Neural cell (in vitro differentiated cells): Measurements from ENCODE around the gene ADAMTS17. TPM values are rescaled to one million over a fixed set of nuclear protein-coding genes. Genes with fewer than 3 reads are reported as not detected.
"Not testable (repeated sequence)": the region's sequence is repeated elsewhere in the genome, so short reads cannot be mapped to it uniquely, and the experiment has no call there.

ENCODE experiments used
- H2AFZ ChIP-seq: fragments of 200-600, 300-800 bp; sonication (generic), shearing (Covaris generic); 2 replicates; pipeline ENCODE4 v1.6.0; 2014; ENCODE audit warnings: low read depth, mild to moderate bottlenecking, antibody characterized with exemption, low read length, moderate library complexity
- H3F3A ChIP-seq: fragments of 200-600 bp; shearing (Covaris generic); 2 replicates; pipeline ENCODE4 v1.6.1; 2016; ENCODE audit warnings: mild to moderate bottlenecking, moderate library complexity, mixed read lengths, antibody characterized with exemption, low read length; ENCODE audit not compliant: insufficient read depth, poor library complexity, severe bottlenecking
- H3K27ac ChIP-seq: fragments of 200-600, 300-800 bp; sonication (generic), shearing (Covaris generic); 2 replicates; pipeline ENCODE4 v1.5.1; 2014; ENCODE audit warnings: mild to moderate bottlenecking, low read length, moderate library complexity
- H3K27me3 ChIP-seq: fragments of 300-800, 200-600 bp; sonication (generic), shearing (Covaris generic); 2 replicates; pipeline ENCODE4 v1.6.0; 2014; ENCODE audit warnings: mild to moderate bottlenecking, low read depth, low read length, moderate library complexity; ENCODE audit not compliant: insufficient read depth
- H3K36me3 ChIP-seq: fragments of 300-800, 200-600 bp; sonication (generic), shearing (Covaris generic); 2 replicates; pipeline ENCODE4 v1.5.1; 2014; ENCODE audit warnings: mild to moderate bottlenecking, antibody characterized with exemption, low read length, moderate library complexity; ENCODE audit not compliant: insufficient read depth
- H3K4me2 ChIP-seq: fragments of 300-800, 200-600 bp; sonication (generic), shearing (Covaris generic); 2 replicates; pipeline ENCODE4 v1.6.0; 2014; ENCODE audit warnings: mild to moderate bottlenecking, low read length
- H3K4me3 ChIP-seq: fragments of 300-800, 200-600 bp; sonication (generic), shearing (Covaris generic); 2 replicates; pipeline ENCODE4 v1.5.1; 2014; ENCODE audit warnings: mild to moderate bottlenecking, low read length, moderate library complexity
- H3K79me2 ChIP-seq: fragments of 200-600 bp; shearing (Covaris generic); replicated peaks from 2 replicates; pipeline ENCODE4 v1.6.0; 2014; ENCODE audit warnings: mild to moderate bottlenecking, low read length, moderate library complexity; ENCODE audit not compliant: insufficient read depth
- H3K9ac ChIP-seq: fragments of 300-800, 200-600 bp; sonication (generic), shearing (Covaris generic); 2 replicates; pipeline ENCODE4 v1.6.1; 2016; ENCODE audit warnings: mild to moderate bottlenecking, low read length, mixed read lengths
- H3K9me2 ChIP-seq: fragments of 200-600 bp; shearing (Covaris generic); 2 replicates; pipeline ENCODE4 v1.6.1; 2016; ENCODE audit warnings: mild to moderate bottlenecking, low read length, mixed read lengths; ENCODE audit not compliant: insufficient read depth
- H3K9me3 ChIP-seq: fragments of 200-600, 300-800 bp; sonication (generic), shearing (Covaris generic); 2 replicates; pipeline ENCODE4 v1.6.1; 2016; ENCODE audit warnings: mild to moderate bottlenecking, mixed run types, low read length, moderate library complexity, mixed read lengths
- H4K20me1 ChIP-seq: fragments of 200-600 bp; shearing (Covaris generic); 2 replicates; pipeline ENCODE4 v1.6.1; 2016; ENCODE audit warnings: mild to moderate bottlenecking, mixed run types; ENCODE audit not compliant: insufficient read depth
- EP300 ChIP-seq: fragments of 450-650 bp; conservative IDR thresholded peaks from 2 replicates; pipeline ENCODE4 v1.6.1; 2014; ENCODE audit warnings: antibody characterized with exemption, mild to moderate bottlenecking, moderate library complexity; ENCODE audit not compliant: poor library complexity, severe bottlenecking
- EZH2 ChIP-seq: fragments of 200-600, 300-800 bp; shearing (Covaris generic), sonication (generic); IDR thresholded peaks from 2 replicates; pipeline ENCODE4 v1.6.1; 2014; ENCODE audit warnings: antibody characterized with exemption, low read length, borderline replicate concordance, mild to moderate bottlenecking; ENCODE audit not compliant: insufficient read depth, poor library complexity, severe bottlenecking
- MXI1 ChIP-seq: fragments of 450-650 bp; conservative IDR thresholded peaks from 2 replicates; pipeline ENCODE4 v1.6.1; 2014; ENCODE audit warnings: antibody characterized with exemption, mild to moderate bottlenecking; ENCODE audit not compliant: poor library complexity, severe bottlenecking
- POLR2AphosphoS5 ChIP-seq: IDR thresholded peaks from 2 replicates; pipeline ENCODE4 v1.6.1; 2012
- RAD21 ChIP-seq: fragments of 450-650 bp; conservative IDR thresholded peaks from 2 replicates; pipeline ENCODE4 v1.6.1; 2014; ENCODE audit warnings: antibody characterized with exemption, mild to moderate bottlenecking, moderate library complexity
- SMC3 ChIP-seq: fragments of 450-650 bp; conservative IDR thresholded peaks from 2 replicates; pipeline ENCODE4 v1.6.1; 2014; ENCODE audit warnings: antibody characterized with exemption, mild to moderate bottlenecking, moderate library complexity; ENCODE audit not compliant: poor library complexity
- TAF1 ChIP-seq: IDR thresholded peaks from 2 replicates; pipeline ENCODE4 v1.6.1; 2012; ENCODE audit warnings: low read depth
- polyA plus RNA-seq: library from polyadenylated mRNA; depleted of rRNA; stranded (reverse); fragments of >200 nt; gene quantifications from 2 replicates; pipeline ENCODE4 v1.2.3, GENCODE V29; 2014
- TF ChIP-seq, protein P1 (sequence below): IDR thresholded peaks from 2 replicates; pipeline ENCODE4 v1.6.1; 2012; ENCODE audit warnings: borderline replicate concordance
- TF ChIP-seq, protein P2 (sequence below): fragments of 450-650 bp; IDR thresholded peaks from 2 replicates; pipeline ENCODE4 v1.5.1; 2014; ENCODE audit warnings: antibody characterized with exemption, mild to moderate bottlenecking, moderate library complexity; ENCODE audit not compliant: poor library complexity, severe bottlenecking

Gene ADAMTS17
- polyA plus RNA-seq, 1 donor from 2014 or later: 0.04 TPM

DNA sequence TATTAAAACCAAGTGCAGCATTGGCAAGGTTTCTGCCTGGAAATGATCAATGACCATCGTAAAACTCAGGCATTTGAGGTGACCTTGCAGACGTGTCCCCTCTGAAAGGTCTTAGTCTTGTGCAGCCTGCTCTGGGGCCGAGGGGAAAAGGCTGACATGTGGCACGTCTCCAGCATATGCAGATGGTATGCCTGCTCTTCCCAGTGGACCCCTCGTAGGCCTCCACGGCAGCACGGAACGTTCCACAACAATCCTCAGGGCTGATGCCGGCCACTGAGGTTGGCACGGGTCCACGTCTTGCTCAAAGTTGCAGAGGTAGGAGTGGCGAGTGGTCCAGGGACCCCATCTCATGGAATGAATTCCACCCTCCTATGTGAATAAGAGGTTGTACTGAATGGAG lies 361.0 kb downstream of the ADAMTS17 start:
- no peak overlapping the region for H3K9ac ChIP-seq
- H3K4me3 ChIP-seq: no peak overlapping the region
- no peaks in the 10 kb centered on the region for H4K20me1 ChIP-seq
- H3K9me3 ChIP-seq: no peaks in the 10 kb centered on the region
- no peaks in the 10 kb centered on the region for H3F3A ChIP-seq
- H3K36me3 ChIP-seq: no peaks in the 10 kb centered on the region
- H3K27me3 ChIP-seq: no peaks in the 10 kb centered on the region
- no peaks in the 10 kb centered on the region for H3K9me2 ChIP-seq
- no peaks in the 10 kb centered on the region for H3K79me2 ChIP-seq
- H3K27ac ChIP-seq: no peak overlapping the region
- no peak overlapping the region for H2AFZ ChIP-seq
- no peak for TF ChIP-seq SMC3
- TF ChIP-seq EP300: no peak
- TF ChIP-seq, protein P1, sequence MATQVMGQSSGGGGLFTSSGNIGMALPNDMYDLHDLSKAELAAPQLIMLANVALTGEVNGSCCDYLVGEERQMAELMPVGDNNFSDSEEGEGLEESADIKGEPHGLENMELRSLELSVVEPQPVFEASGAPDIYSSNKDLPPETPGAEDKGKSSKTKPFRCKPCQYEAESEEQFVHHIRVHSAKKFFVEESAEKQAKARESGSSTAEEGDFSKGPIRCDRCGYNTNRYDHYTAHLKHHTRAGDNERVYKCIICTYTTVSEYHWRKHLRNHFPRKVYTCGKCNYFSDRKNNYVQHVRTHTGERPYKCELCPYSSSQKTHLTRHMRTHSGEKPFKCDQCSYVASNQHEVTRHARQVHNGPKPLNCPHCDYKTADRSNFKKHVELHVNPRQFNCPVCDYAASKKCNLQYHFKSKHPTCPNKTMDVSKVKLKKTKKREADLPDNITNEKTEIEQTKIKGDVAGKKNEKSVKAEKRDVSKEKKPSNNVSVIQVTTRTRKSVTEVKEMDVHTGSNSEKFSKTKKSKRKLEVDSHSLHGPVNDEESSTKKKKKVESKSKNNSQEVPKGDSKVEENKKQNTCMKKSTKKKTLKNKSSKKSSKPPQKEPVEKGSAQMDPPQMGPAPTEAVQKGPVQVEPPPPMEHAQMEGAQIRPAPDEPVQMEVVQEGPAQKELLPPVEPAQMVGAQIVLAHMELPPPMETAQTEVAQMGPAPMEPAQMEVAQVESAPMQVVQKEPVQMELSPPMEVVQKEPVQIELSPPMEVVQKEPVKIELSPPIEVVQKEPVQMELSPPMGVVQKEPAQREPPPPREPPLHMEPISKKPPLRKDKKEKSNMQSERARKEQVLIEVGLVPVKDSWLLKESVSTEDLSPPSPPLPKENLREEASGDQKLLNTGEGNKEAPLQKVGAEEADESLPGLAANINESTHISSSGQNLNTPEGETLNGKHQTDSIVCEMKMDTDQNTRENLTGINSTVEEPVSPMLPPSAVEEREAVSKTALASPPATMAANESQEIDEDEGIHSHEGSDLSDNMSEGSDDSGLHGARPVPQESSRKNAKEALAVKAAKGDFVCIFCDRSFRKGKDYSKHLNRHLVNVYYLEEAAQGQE: no peak
- TF ChIP-seq, protein P2, sequence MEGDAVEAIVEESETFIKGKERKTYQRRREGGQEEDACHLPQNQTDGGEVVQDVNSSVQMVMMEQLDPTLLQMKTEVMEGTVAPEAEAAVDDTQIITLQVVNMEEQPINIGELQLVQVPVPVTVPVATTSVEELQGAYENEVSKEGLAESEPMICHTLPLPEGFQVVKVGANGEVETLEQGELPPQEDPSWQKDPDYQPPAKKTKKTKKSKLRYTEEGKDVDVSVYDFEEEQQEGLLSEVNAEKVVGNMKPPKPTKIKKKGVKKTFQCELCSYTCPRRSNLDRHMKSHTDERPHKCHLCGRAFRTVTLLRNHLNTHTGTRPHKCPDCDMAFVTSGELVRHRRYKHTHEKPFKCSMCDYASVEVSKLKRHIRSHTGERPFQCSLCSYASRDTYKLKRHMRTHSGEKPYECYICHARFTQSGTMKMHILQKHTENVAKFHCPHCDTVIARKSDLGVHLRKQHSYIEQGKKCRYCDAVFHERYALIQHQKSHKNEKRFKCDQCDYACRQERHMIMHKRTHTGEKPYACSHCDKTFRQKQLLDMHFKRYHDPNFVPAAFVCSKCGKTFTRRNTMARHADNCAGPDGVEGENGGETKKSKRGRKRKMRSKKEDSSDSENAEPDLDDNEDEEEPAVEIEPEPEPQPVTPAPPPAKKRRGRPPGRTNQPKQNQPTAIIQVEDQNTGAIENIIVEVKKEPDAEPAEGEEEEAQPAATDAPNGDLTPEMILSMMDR: no peak
- TF ChIP-seq RAD21: no peak
- TF ChIP-seq TAF1: no peak
- H3K4me2 ChIP-seq: no peak overlapping the region

DNA sequence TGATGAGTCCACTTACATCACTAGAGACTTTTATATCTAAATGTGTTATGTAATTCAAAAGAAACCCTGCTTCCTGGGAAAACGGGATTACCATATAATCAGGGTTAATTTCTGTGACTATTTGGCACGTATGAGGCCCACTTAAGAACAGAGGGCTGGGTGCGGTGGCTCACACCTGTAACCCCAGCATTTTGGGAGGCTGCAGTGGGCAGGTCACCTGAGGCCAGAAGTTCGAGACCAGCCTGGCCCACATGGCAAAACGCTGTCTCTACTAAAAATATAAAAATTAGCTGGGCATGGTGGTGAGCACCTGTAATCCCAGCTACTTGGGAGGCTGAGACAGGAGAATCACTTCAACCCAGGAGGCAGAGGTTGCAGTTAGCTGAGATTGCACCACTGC lies 361.9 kb downstream of the ADAMTS17 start:
- H3K9me2 ChIP-seq, H4K20me1 ChIP-seq, H3K4me2 ChIP-seq, H3K27ac ChIP-seq, H3F3A ChIP-seq, H3K27me3 ChIP-seq, H3K9ac ChIP-seq, H3K36me3 ChIP-seq, H3K4me3 ChIP-seq, H3K79me2 ChIP-seq, H2AFZ ChIP-seq, H3K9me3 ChIP-seq: not testable (repeated sequence)

DNA sequence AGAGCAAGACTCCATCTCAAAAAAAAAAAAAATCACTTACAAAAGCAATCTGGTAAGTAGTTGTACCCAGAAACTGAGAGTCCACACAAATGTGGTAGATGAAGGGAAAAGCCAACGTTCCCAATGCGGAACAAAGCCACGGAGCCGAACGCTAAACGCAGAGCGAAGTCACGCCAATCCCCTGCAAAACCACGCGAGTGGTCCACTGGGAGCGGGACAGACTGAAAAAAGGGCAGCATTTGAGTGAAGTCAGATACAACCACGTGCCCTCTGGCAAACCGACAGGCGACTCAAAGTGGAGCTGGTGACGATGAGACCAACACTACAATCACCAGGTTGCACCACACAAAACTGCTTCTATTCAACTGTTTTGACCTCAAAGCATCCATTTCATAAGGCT lies 362.4 kb downstream of the ADAMTS17 start:
- Histone ChIP-seq H3K4me3 (no peak overlapping the region), H3F3A (no peaks in the 10 kb centered on the region), H3K79me2 (no peaks in the 10 kb centered on the region)

More for the DNA sequence above, 362.4 kb downstream of the ADAMTS17 start:
- no peak overlapping the region for H2AFZ ChIP-seq
- no peak overlapping the region for H3K4me2 ChIP-seq
- TF ChIP-seq SMC3 (no peak), EZH2 (no peak), TAF1 (no peak), POLR2AphosphoS5 (no peak), EP300 (no peak), RAD21 (no peak), MXI1 (no peak)
- TF ChIP-seq, protein P2: no peak
- TF ChIP-seq, protein P1: no peak
- H3K9ac ChIP-seq: no peak overlapping the region
- no peaks in the 10 kb centered on the region for H3K36me3 ChIP-seq
- H3K9me2 ChIP-seq: no peaks in the 10 kb centered on the region
- H4K20me1 ChIP-seq: no peaks in the 10 kb centered on the region
- no peaks in the 10 kb centered on the region for H3K27me3 ChIP-seq
- H3K27ac ChIP-seq: no peak overlapping the region
- H3K9me3 ChIP-seq: no peaks in the 10 kb centered on the region
